ENCODE measurements around the gene PUSL1. TPM values are rescaled to one million over a fixed set of nuclear protein-coding genes. Genes with fewer than 3 reads are reported as not detected.

PUSL1 gene
- total and polyA plus RNA-seq, 2 donors (not counting 3 experiments of a cell fraction or from before 2014, with no cell fraction given) = 18.8 to 27.3 TPM

GRCh38 chr1:1345860-1346500 is 37.6 kb downstream of the PUSL1 start:
- Histone ChIP-seq H3K27ac (ENCODE audit: insufficient read depth, low read depth, low read length) (no peak overlapping the region), H3K9ac (replicated peaks; ENCODE audit: extremely low read depth, insufficient read depth, low read length) (no peak overlapping the region), H2AFZ (ENCODE audit: low read depth, low read length) (no peak overlapping the region), H3K27me3 (ENCODE audit: control insufficient read depth in 2 of 2, insufficient read depth in 2 of 2, low read length in 2 of 2) (no peaks in the 10 kb centered on the region), H4K20me1 (replicated peaks; ENCODE audit: control insufficient read depth, extremely low read depth, insufficient read depth, low read length) (no peaks in the 10 kb centered on the region), H3K36me3 (ENCODE audit: control insufficient read depth in 2 of 2, extremely low read depth in 1 of 2, insufficient read depth in 2 of 2, low read length in 2 of 2) (peaks cover 0 to 5% of the 10 kb centered on the region in 2 experiments), H3K9me3 (replicated peaks; ENCODE audit: control insufficient read depth, insufficient read depth, low read length) (no peaks in the 10 kb centered on the region), H3K79me2 (ENCODE audit: control insufficient read depth, insufficient read depth, low read length) (peaks cover 33% of the 10 kb centered on the region), H3K4me1 (ENCODE audit: control insufficient read depth, extremely low read depth, insufficient read depth, low read length) (peaks cover 10% of the 10 kb centered on the region), H3K9me1 (replicated peaks; ENCODE audit: control insufficient read depth, extremely low read depth, insufficient read depth, low read length) (no peaks in the 10 kb centered on the region), H3K4me2 (ENCODE audit: insufficient read depth, low read length) (no peak overlapping the region), H3K4me3 (replicated peaks in 1 of 3; ENCODE audit: insufficient read depth in 1 of 3, low read depth in 1 of 3, low read length in 3 of 3) (no peak overlapping the region)
- ChIA-PET POLR2A (no interaction called here), CTCF (interaction anchor here (0.6 to 2.0 kb wide), 3 partner anchors 26 to 123 kb away, joined by 3 to 6 read pairs (median 4); no protein-coding TSS in a partner anchor)
- DNase-seq (ENCODE audit: low read depth, low spot score) (no peak), FAIRE-seq (no peak)
- TF ChIP-seq FOS (IDR thresholded peaks at IDR 0.05; ENCODE audit: borderline replicate concordance, insufficient read depth, low read length) (no peak), JUN (IDR thresholded peaks at IDR 0.05; ENCODE audit: borderline replicate concordance, insufficient read depth, insufficient read length, low read depth) (no peak), POLR2A (IDR thresholded peaks at IDR 0.05; ENCODE audit: low read depth, low read length) (no peak), MAX (IDR thresholded peaks at IDR 0.05; ENCODE audit: insufficient read depth, insufficient read length) (no peak), GATA2 (IDR thresholded peaks at IDR 0.05; ENCODE audit: insufficient read depth, insufficient read length, low read depth, low read length) (no peak), CTCF (IDR thresholded peaks at IDR 0.05; ENCODE audit: extremely low read depth in 1 of 2, insufficient read depth in 1 of 2, low read depth in 1 of 2, low read length in 2 of 2) (no peak)
- dilution Hi-C loops (cut with MboI; ENCODE audit: extremely low pct_ligation_motif_present, low sequenced_read_pairs) (no loop called here), intact Hi-C loops (cut with micrococcal nuclease) (no loop called here)
- BruUV-seq (replicated peaks) = no TSS peak
